NCI-H2196 treated with DMSO at 0.1 percent for 48 hours (cell line): Measurements from ENCODE around the gene ANO4.
"Not testable (repeated sequence)": the region's sequence is repeated elsewhere in the genome, so short reads cannot be mapped to it uniquely, and the experiment has no call there.

Source experiments
- DNase-seq: peaks from one replicate; lab custom pipeline; 2025; ENCODE audit not compliant: unreplicated experiment; lab: John Stamatoyannopoulos, UW

The ANO4 gene

DNA sequence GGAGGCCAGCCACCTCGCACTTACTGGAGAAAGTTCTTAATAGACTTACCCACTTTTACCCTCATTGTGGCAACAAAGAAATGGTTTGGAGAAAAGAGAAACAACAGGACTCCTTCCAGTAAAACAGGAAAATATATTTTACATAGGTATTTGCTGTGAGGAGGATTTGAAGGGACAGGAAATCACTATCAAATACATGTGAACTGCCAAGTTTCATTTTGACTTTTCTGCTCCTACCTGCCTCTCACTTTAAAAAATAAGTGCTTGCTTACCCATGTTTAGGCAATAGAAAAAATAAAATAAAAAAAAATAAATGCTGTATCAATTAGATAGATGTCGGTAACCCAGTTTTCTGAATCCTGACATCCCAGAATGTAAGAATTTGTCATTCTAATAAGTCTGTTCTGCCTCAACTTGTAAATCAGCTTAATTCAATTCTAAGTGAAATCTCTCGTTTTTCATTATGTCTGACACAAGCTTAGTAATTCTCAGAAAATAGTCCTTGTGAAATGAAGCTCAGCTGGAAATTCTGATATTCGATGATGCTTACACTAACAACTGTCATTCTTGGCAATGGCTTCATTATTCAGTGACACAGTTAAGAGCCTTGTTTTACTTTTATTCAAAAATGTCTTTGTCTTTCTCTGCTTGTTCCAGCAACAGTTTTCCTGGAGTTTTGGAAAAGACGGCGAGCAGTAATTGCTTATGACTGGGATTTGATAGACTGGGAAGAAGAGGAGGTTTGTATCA is 284.1 kb downstream of the ANO4 start:
- DNase-seq, result no peak

DNA sequence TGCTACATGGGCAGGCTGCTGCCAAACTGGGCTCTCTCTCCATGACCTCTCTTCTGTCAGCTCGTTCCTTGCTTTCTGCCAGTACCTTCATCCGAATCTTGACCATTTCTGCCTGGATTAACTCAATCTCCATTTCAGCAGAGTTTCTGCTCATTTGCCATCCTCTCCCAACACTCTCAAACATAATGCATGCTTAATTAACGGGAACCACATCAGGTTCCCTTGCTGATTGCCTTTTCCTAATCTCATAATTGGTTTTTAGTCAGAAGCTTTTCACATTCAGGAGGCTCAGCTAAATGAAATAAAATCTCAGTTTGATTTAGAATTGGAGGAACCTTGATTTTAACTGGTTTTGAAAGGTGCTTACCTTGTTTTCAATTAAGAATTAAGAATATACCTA is 288.1 kb downstream of the ANO4 start:
- DNase-seq, result no peak

DNA sequence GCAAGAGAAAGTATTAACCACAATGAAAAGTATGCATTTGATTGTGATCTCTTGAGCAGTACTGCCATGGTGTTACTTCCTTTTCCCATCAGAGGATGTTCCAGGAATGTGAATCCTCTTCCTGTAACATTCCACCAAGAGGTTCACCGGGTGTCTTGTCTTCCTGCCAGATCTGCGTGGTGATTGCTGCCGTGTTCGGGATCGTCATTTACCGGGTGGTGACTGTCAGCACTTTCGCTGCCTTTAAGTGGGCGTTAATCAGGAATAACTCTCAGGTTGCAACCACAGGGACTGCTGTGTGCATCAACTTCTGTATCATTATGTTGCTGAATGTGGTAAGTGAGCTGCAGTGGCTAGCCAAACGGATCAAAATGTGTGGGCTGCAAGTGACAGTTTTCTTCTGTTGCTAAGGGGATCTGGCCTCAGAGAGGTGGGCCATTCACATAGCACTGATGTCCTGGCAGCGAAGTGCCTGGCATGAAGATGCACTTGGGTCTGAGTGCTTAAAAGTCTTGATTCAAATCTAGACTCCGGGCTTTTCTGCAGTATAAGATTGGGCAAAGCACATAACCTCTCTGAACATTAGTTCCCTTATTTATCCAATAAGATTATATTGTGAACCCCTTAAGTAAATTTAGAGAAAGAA is 292.0 kb downstream of the ANO4 start:
- DNase-seq, result no peak

GRCh38 chr12:101087920-101088319 is 293.3 kb downstream of the ANO4 start:
- no peak for DNase-seq

GRCh38 chr12:101089271-101089670 is 294.7 kb downstream of the ANO4 start:
- DNase-seq, result no peak

DNA sequence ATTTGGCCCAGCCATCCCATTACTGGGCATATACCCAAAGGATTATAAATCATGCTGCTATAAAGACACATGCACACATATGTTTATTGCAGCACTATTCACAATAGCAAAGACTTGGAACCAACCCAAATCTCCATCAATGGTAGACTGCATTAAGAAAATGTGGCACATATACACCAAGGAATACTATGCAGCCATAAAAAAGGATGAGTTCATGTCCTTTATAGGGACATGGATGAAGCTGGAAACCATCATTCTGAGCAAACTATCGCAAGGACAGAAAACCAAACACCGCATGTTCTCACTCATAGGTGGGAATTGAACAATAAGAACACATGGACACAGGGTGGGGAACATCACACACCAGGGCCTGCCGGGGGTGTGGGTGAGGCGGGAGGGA is 295.6 kb downstream of the ANO4 start:
- not testable (repeated sequence) for DNase-seq

DNA sequence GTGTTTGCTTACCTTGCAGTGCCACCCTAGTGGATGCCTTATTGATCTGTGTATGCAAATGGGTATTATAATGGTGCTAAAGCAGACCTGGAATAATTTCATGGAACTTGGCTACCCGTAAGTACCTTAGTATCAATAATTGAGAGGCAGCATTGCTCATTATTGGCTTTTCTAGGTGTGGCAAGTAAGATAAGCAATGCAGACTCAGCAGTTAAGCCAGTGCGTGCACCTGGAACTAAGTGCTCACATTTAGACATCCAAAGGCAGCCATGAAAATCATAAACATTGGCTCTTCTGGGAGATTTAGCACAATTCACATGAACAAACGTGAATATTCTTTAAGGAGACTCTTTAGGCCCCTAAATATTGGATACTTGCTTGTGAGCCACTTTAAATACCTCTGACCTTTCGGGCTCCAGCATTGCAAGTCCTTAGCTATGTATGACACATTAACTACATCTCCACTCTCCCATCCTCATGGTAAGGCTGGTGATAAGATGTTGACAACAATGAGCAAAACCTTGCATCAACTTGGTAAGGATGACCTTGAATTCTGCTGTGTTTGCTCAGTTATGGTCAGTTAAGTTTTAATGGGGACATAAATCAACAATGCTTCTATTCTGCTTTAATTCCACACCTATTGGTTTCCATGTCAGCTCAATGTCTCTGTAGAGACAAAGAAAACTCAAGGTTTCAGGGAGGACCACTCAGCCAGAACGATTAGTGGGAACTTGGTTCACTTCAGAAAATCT is 303.4 kb downstream of the ANO4 start:
- no peak for DNase-seq

DNA sequence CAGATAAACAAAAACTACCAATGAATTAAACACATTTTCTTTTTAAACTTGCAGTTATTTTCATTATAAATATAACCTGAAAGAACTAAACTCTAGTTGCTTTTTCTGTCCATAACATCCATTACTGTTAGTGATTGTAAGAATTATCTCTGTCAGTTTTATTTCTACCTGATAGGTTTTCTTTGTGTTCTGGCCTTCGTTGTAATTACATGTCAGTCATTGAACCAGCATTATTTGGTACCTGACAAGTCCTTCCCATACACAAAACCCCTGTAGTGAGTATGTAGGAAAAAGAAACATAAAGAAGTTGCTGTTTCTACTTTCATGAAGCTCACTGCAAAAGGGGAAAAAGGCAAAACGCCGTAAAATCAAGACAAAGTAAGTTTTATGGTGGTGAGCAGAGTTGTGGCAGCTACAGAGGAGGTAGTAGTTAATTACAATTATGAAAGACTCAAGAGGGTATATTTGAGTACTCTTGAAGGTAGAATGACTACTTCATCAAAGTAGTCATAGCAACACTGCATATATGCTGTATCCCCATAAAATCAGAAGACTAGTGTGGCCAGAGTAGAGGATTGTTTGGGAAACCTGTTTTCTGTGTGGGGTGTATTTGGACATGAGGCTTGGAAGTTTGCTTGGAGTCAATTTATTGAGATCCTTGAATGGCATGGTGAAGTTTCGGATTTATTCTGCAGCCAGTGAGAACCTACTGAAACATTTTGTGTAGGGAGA is 312.6 kb downstream of the ANO4 start:
- no peak for DNase-seq

- DNase-seq, result no peak
Observed at GRCh38 chr12:101108130-101108529, 313.6 kb downstream of the ANO4 start.

GRCh38 chr12:101110866-101111265 is 316.3 kb downstream of the ANO4 start:
- no peak for DNase-seq

DNA sequence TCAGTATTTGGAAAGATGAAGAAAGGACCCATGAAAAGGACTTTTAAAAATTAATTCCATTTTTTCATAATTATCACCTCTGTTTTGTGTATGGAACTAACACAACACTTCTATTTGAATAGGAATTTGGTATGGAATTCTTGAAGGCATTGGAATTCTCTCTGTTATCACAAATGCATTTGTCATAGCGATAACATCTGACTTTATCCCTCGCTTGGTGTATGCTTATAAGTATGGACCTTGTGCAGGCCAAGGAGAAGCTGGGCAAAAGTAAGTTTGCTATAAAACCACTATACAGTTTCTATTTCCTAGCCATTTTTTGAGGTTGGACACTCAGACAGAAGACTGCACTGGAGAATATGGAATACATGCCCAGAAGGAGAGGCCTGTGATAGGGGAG is 316.9 kb downstream of the ANO4 start:
- DNase-seq, result no peak

DNA sequence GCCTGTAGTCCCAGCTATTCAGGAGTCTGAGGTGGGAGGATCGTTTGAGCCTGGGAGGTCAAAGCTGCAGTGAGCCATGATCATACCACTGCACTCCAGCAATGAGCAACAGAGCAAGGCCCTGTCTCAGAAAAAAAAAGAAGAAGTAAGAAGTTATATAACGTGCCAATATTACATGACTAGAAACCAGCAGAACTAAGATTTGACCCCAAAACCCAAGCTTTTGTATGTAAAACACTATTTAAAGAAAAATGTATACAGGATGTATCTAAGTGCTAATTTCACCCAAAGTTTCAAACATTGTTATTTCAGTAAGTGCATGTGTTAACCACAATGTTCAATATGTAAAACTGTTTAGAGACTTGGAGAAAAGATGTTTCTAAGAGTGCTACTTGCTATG is 320.8 kb downstream of the ANO4 start:
- DNase-seq, result no peak

GRCh38 chr12:101116911-101117310 is 322.3 kb downstream of the ANO4 start:
- DNase-seq, result no peak

DNA sequence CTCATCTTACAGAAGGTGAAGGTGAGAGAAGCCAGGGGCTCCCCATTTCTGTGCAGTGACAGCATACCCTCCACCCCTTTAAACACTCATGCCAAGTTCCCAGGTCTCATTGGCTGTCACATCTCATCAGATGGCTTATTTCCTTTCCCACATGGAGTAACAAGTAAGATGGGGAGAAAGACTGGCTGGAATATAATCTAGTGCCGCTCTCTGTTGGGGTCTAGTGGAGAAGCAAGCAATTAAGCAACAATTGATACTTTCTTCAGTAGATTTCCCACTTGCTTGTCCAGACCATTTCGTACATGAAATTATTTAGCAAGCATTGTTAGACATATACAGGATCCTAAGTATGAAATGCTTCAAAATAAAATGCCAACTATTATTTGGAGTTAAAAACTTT is 323.3 kb downstream of the ANO4 start:
- DNase-seq, result no peak

DNA sequence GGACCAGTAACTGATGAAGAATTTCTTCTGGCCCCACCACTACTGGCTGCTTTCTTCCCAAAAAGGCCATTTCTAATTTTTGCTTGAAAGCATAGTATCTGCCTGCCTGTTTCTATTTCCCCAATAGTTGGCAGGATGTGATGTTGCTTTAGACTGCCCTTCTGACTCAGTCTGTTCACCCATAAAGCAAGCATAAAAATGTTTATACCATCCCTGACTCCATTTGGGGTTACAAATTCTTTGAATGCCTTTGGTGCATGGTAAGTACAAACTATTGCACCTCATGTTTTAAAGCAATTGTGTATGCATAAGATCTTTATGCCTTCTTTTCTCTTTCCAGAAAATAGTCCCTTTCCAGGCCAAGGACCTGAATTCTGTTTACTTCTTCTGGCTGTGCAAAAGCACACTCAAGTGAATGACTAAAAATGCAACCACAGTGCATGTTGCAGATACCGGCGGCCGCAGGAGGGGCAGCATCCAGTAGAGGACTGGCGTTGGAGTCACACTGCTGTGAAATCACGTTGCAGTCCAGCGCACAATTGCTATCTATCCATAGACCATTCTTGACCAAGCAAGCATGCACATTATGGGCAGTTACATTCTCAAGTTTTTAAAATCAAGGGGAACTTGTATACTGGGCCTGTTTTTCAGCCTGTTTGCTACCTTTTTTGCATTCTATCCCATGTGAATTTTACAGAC is 333.1 kb downstream of the ANO4 start:
- no peak for DNase-seq

DNA sequence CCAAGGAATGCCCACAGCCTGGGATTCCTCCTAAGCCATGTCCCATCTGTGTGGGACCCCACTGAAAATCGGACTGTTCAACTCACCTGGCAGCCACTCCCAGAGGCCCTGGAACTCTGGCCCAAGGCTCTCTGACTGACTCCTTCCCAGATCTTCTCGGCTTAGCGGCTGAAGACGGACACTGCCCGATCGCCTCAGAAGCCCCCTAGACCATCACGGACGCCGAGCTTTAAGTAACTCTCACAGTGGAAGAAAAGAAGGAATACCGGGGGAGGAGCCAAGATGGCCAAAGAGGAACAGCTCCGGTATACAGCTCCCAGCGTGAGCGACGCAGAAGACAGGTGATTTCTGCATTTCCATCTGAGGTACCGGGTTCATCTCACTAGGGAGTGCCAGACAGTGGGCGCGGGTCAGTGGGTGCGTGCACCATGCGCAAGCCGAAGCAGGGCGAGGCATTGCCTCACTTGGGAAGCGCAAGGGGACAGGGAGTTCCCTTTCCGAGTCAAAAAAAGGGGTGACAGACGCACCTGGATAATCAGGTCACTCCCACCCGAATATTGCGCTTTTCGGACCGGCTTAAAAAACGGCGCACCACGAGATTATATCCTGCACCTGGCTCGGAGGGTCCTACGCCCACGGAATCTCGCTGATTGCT is 351.3 kb downstream of the ANO4 start:
- not testable (repeated sequence) for DNase-seq

DNA sequence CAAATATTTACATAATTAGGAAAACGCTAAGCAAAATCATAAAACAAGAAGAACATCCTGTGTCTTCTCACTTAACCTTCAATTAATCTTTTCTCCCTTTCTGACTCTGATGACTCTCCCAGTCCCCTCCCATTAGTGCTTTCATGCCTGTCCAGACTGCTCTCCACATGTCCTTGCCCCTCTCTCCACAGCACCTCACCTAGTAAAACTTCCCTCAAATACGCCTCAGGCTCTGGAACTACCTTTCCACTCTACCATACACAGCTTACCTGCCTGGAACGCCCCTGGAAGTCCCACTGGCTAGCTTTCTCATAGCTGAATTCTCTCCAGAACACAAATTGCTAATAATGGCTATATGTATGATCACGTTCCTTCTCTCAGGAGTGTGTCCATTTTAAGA is 370.7 kb downstream of the ANO4 start:
- no peak for DNase-seq

GRCh38 chr12:101166866-101167265 is 372.3 kb downstream of the ANO4 start:
- no peak for DNase-seq

GRCh38 chr12:101168001-101168400 is 373.4 kb downstream of the ANO4 start:
- DNase-seq, result no peak

- no peak for DNase-seq
Observed at GRCh38 chr12:101172316-101172715, 377.7 kb downstream of the ANO4 start.
